K562 (cell line): ENCODE data around the gene GABARAPL2. TPM values are rescaled to one million over a fixed set of nuclear protein-coding genes. Genes with fewer than 3 reads are reported as not detected.
A peak's percentile ranks its signal among the peaks of the same experiment; 100 is the strongest.

Experiments
- ATAC-seq: fragments of 200-7000 bp; cut with Tn5 transposase; 3 replicates; pipeline ENCODE4 v1.9.1; 2020; ENCODE audit warnings: moderate library complexity
- BruUV-seq: library from RNA; stranded (reverse); fragments of 400-500 nt; replicated peaks from 2 replicates; lab custom pipeline; 2021; lab: Mats Ljungman, UMichigan
- CTCF ChIA-PET: fragments of 300-600 bp; formaldehyde crosslinking; extraction: SDS; loops from one replicate; lab custom pipeline; 2021; ENCODE audit warnings: low intra/inter-chr PET ratio; lab: Yijun Ruan, JAX
- POLR2A ChIA-PET: fragments of 300-600, 350-650 bp; sonication (Branson Sonifier 250); formaldehyde crosslinking; extraction: SDS; loops from one replicate; lab custom pipeline; 2021; ENCODE audit warnings: antibody characterized with exemption, inconsistent platforms; lab: Yijun Ruan, JAX
- DNase-seq, 4 experiments: peaks; one replicate each; pipeline versions ENCODE4 v3.0.0 to v3.0.0-alpha.2; 2011 to 2018; ENCODE audit warnings: low spot score in 3 of 4, mixed read lengths in 3 of 4; ENCODE audit errors: extremely low read depth in 1 of 4
- FAIRE-seq: peaks from 2 replicates; lab custom pipeline; 2011; peaks lifted over from hg19 to GRCh38; lab: Jason Lieb, UNC
- H2AFZ ChIP-seq: 2 replicates; pipeline ENCODE4 v1.6.0; 2011; ENCODE audit warnings: low read depth, low read length, control low read depth, inconsistent platforms
- H3K27ac ChIP-seq: fragments of 200-600 bp; 3 replicates; pipeline ENCODE4 v1.8.0; 2011; ENCODE audit warnings: low read depth, mild to moderate bottlenecking, control low read depth, inconsistent platforms, low read length, moderate library complexity, mixed read lengths; ENCODE audit errors: extremely low read depth
- H3K27me3 ChIP-seq, 2 experiments: fragments of 300-600 bp in 1 of 2; 2 replicates in 1 of 2; 3 replicates in 1 of 2; pipeline versions ENCODE4 v1.6.0 to v1.8.0; 2011; ENCODE audit warnings: inconsistent platforms in 2 of 2, low read length in 2 of 2, mild to moderate bottlenecking in 1 of 2, mixed read lengths in 1 of 2, moderate library complexity in 1 of 2; ENCODE audit not compliant: control insufficient read depth in 2 of 2, insufficient read depth in 2 of 2
- H3K36me3 ChIP-seq: fragments of 300-600 bp; 3 replicates; pipeline ENCODE4 v1.8.0; 2011; ENCODE audit warnings: mild to moderate bottlenecking, low read length, inconsistent platforms; ENCODE audit not compliant: control insufficient read depth, insufficient read depth
- H3K4me1 ChIP-seq, 2 experiments: fragments of 200-600 bp in 1 of 2; replicated peaks in 1 of 2; 2 replicates in 1 of 2; 3 replicates in 1 of 2; pipeline versions ENCODE4 v1.5.1 to v1.8.0; 2011; ENCODE audit warnings: inconsistent platforms in 2 of 2, low read length in 2 of 2, mild to moderate bottlenecking in 1 of 2, mixed read lengths in 1 of 2, moderate library complexity in 1 of 2; ENCODE audit not compliant: control insufficient read depth in 2 of 2, insufficient read depth in 2 of 2
- H3K4me2 ChIP-seq: 2 replicates; pipeline ENCODE4 v1.6.1; 2011; ENCODE audit warnings: low read length, control low read depth, inconsistent platforms, mixed read lengths; ENCODE audit not compliant: insufficient read depth
- H3K4me3 ChIP-seq: fragments of 200-600 bp; sonication (generic), shearing (Covaris generic); 2 replicates; pipeline ENCODE4 v1.5.1; 2016; ENCODE audit warnings: control low read depth, inconsistent platforms
- H3K79me2 ChIP-seq: fragments of 200-600 bp; 3 replicates; pipeline ENCODE4 v1.8.0; 2011; ENCODE audit warnings: low read length, inconsistent platforms; ENCODE audit not compliant: control insufficient read depth, insufficient read depth
- H3K9ac ChIP-seq, 2 experiments: 2 replicates each; pipeline versions ENCODE4 v1.6.0 to v1.6.1; 2011; ENCODE audit warnings: low read depth in 2 of 2, low read length in 2 of 2, control low read depth in 1 of 2, inconsistent platforms in 1 of 2, mild to moderate bottlenecking in 1 of 2, mixed read lengths in 1 of 2; ENCODE audit not compliant: insufficient read depth in 1 of 2
- H3K9me1 ChIP-seq: one replicate; pipeline ENCODE4 v1.6.0; 2011; ENCODE audit warnings: inconsistent platforms, mild to moderate bottlenecking, low read length, moderate library complexity; ENCODE audit not compliant: control insufficient read depth, insufficient read depth
- H3K9me3 ChIP-seq: replicated peaks from 2 replicates; pipeline ENCODE4 v1.5.1; 2011; ENCODE audit warnings: low read depth, low read length, inconsistent platforms; ENCODE audit not compliant: control insufficient read depth, insufficient read depth
- H4K20me1 ChIP-seq: replicated peaks from 2 replicates; pipeline ENCODE4 v1.6.1; 2011; ENCODE audit warnings: low read length, inconsistent platforms, mixed read lengths; ENCODE audit not compliant: control insufficient read depth, insufficient read depth
- C11orf30 ChIP-seq: fragments of 450-650 bp; IDR thresholded peaks from 2 replicates; pipeline ENCODE4 v1.6.1; 2016; ENCODE audit warnings: low read depth, mild to moderate bottlenecking
- CEBPB ChIP-seq: fragments of 450-650 bp; IDR thresholded peaks from 2 replicates; pipeline ENCODE4 v1.6.1; 2016; ENCODE audit warnings: missing genetic modification characterization, missing compliant biosample characterization
- CEBPG ChIP-seq, 3 experiments: fragments of 200-800 bp in 1 of 3; sonication (Bioruptor generic) in 1 of 3; sonication (generic) in 1 of 3; formaldehyde crosslinking in 1 of 3; IDR thresholded peaks in 2 of 3; conservative IDR thresholded peaks in 1 of 3; 2 replicates each; pipeline versions ENCODE4 v1.6.1 to v1.8.0; 2016 to 2022; ENCODE audit warnings: missing compliant biosample characterization in 2 of 3, missing genetic modification characterization in 2 of 3, mild to moderate bottlenecking in 1 of 3, missing genetic modification reagents in 1 of 3
- SNIP1 ChIP-seq: fragments of 450-650 bp; IDR thresholded peaks from 2 replicates; pipeline ENCODE4 v1.7.1; 2017; ENCODE audit warnings: low read depth, mild to moderate bottlenecking
- WHSC1 ChIP-seq: IDR thresholded peaks from one replicate; pipeline ENCODE4 v1.6.1; 2012; ENCODE audit warnings: low read length, control low read depth, inconsistent platforms
- ZNF124 ChIP-seq: sonication (generic); formaldehyde crosslinking; IDR thresholded peaks from 2 replicates; pipeline ENCODE4 v1.8.1; 2022; ENCODE audit warnings: missing genetic modification reagents
- ZNF143 ChIP-seq: sonication (generic); formaldehyde crosslinking; IDR thresholded peaks from 2 replicates; pipeline ENCODE4 v1.9.0; 2022; ENCODE audit warnings: mild to moderate bottlenecking, missing genetic modification reagents
- WGBS: fragments of 100-300 bp; shearing (Covaris generic); methylation state at CpG from one replicate; pipeline ENCODE4 v1.1.6; 2016; ENCODE audit warnings: low coverage, mixed read lengths; ENCODE audit not compliant: insufficient coverage; ENCODE audit errors: missing lambda C conversion rate; 5-methylcytosine and 5-hydroxymethylcytosine counted together
- in situ Hi-C: fragments of 300-500 bp; cut with MboI; formaldehyde crosslinking; loops from 4 replicates; pipeline ENCODE4 v1.15.0; 2018; ENCODE audit warnings: inconsistent platforms, mixed read lengths
- intact Hi-C: fragments of 100-400 bp; cut with micrococcal nuclease; formaldehyde crosslinking; loops from 2 replicates; pipeline ENCODE4 v1.14.2; 2022
- polyA plus RNA-seq, 8 experiments: library from polyadenylated mRNA; depleted of rRNA in 4 of 8; stranded (reverse) in 5 of 8; unstranded in 3 of 8; fragments of >200 nt; fragmentation: Nextera tagmentation in 2 of 8; fragmentation: Illumina TruSeq in 1 of 8; extraction: Ambion mirVana in 2 of 8; extraction: Trizol in 1 of 8; gene quantifications; 2 replicates each; pipeline versions ENCODE4 v1.2.1 to v1.2.3, GENCODE V29; 2011 to 2014; ENCODE audit warnings: inconsistent platforms in 1 of 8, missing spikeins in 1 of 8
- total RNA-seq, 7 experiments: library from RNA; depleted of rRNA in 6 of 7; stranded (reverse); fragments of >200 nt in 6 of 7; fragmentation: Illumina TruSeq in 2 of 7; extraction: Trizol in 2 of 7; gene quantifications; 2 replicates each; pipeline versions ENCODE4 v1.2.1 to v1.2.3, GENCODE V29; 2011 to 2021; ENCODE audit warnings: low replicate concordance in 1 of 7
- TF ChIP-seq, protein P1 (sequence below), 2 experiments: IDR thresholded peaks; 2 replicates each; pipeline ENCODE4 v1.6.1; 2011; ENCODE audit warnings: borderline replicate concordance in 1 of 2, control low read depth in 1 of 2, low read depth in 1 of 2, low read length in 1 of 2, mild to moderate bottlenecking in 1 of 2, mixed read lengths in 1 of 2, moderate library complexity in 1 of 2; ENCODE audit not compliant: insufficient read depth in 1 of 2, insufficient read length in 1 of 2, poor library complexity in 1 of 2, severe bottlenecking in 1 of 2; ENCODE audit errors: extremely low read depth in 1 of 2

GABARAPL2 gene
- total and polyA plus RNA-seq, 9 of the 15 experiments (the other 6 are each of a cell fraction or from before 2014, with no cell fraction given): 42.1 to 288 (median 91.8) TPM

DNA sequence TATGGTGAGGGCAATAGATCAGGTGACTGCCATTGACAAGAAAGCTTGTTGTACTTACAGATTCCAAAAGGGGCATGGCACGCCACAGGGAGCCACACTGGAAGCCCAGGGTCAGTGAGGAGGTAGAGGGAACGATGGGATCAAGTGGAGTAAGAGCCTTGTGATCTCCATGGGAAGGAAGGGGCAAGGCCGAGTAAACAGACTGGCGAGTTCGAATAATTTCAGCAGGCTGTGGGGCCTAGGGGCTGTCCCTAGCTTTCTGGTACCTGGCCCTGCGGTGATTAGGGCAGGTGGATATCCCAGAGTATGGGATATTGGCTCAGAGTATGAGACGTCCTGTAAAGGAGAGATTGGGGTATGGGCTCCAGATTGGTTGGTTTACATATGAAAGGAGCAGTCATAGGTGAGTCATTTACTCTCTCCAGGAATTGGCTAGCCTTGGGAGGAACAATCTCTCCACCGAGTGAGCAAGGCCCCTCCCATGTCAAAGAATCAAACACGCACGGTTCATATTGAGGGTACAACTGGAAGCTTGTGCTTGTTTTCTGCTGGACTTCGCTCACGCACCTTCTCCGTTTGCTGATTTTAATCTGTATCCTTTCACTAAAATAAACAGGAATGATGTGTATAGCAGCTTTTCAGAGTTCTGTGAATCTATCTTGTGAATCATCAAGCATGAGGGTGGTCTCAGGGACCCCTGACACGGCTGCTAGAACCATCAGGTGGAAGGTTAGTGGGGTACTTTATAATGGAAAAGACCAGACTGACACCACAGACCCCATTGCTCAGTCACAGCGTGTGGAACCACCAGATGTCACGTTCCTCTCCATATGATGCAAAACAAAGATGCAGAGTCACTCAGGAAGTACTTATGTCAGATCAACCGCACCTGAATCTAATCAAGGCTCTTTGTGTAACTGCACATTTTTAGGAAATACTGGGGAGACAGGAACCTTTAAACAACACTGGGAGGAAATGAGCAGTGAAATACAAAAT is 27.9 kb downstream of the GABARAPL2 start (continued):
- TF ChIP-seq, protein P1, sequence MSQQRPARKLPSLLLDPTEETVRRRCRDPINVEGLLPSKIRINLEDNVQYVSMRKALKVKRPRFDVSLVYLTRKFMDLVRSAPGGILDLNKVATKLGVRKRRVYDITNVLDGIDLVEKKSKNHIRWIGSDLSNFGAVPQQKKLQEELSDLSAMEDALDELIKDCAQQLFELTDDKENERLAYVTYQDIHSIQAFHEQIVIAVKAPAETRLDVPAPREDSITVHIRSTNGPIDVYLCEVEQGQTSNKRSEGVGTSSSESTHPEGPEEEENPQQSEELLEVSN (IDR thresholded peaks at IDR 0.05; ENCODE audit: borderline replicate concordance in 1 of 2, extremely low read depth in 1 of 2, insufficient read depth in 1 of 2, insufficient read length in 1 of 2, low read depth in 1 of 2, low read length in 1 of 2, poor library complexity in 1 of 2, severe bottlenecking in 1 of 2): peak; percentile 43 to 57
- TF ChIP-seq, all 486 proteins: peak for 103

DNA sequence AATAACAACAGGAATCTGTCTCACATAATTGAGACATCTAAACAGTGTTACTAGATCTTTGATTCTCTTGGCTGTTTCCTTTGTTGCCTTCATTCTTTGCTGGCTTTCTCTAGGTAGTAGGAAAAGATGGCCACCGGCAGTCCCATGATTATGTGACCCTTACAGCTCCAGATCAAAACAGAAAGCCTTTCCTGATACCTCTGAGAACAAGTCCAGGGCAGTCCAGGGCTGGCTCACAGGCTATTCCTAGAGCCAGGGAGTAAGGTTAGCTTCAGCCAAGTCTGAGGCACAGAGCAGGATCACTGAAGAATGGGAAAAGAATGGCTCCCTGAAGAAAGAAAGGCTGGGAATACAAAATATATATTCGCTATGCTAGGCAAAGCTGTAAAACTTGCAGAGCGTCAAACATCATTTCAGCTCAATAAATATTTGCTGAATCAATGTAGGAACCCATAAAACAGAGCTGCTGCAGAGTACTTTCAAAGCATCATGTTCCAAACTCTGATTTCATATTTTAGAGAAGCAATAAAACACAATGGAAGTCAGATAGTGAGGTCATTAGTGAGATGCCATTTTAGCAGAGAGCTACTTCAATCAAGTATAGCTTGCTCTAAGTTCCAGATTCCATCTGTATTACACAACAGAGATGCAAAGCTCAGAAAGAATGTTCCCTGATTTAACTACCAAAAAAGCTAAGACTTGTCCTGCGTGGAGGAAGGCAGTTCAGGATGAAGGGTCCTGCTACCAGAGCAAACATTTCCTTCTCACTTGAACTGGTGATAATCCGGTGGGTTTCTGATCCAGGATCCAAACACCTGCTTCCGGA is 33.5 kb downstream of the GABARAPL2 start:
- in situ Hi-C loops (no loop called here), intact Hi-C loops (no loop called here)
- TSS peak; percentile 28 for BruUV-seq
- no peak for FAIRE-seq
- Histone ChIP-seq H3K9me3 (no peaks in the 10 kb centered on the region), H2AFZ (no peak overlapping the region), H3K27ac (no peak overlapping the region), H3K79me2 (no peaks in the 10 kb centered on the region), H3K4me3 (no peak overlapping the region), H3K4me2 (no peak overlapping the region), H3K36me3 (peaks cover 31% of the 10 kb centered on the region; the same call in 2 of the 3 replicates), H3K9ac (no peak overlapping the region), H3K27me3 (no peaks in the 10 kb centered on the region), H4K20me1 (no peaks in the 10 kb centered on the region), H3K9me1 (no peaks in the 10 kb centered on the region), H3K4me1 (peaks cover 0 to 7% of the 10 kb centered on the region in 2 experiments; a peak in 3 of 5 replicates)
- TF ChIP-seq CEBPB (tag) (no peak), C11orf30 (no peak), ZNF124 (CRISPR knock-in tag) (no peak), WHSC1 (no peak), SNIP1 (no peak), ZNF143 (CRISPR knock-in tag) (no peak), CEBPG (CRISPR knock-in tag; IDR thresholded peaks at IDR 0.05) (no peak), CEBPG (tag; conservative IDR thresholded peaks at IDR 0.05 in 1 of 2, IDR thresholded peaks at IDR 0.05 in 1 of 2) (no peak)
- ChIA-PET POLR2A (interaction anchor here (0.6 to 1.4 kb wide), 4 partner anchors 11 to 310 kb away, joined by 3 to 7 read pairs (median 4); no protein-coding TSS in a partner anchor), CTCF (no interaction called here)
- no peak for DNase-seq
- 86% methylated on average over 6 of the region's 6 CpGs for WGBS
- ATAC-seq: no peak
